Heart right ventricle (tissue), 16 donors: ENCODE measurements around the gene IFFO2. TPM values are rescaled to one million over a fixed set of nuclear protein-coding genes. Genes with fewer than 3 reads are reported as not detected.

ENCODE experiments used
- ATAC-seq, 8 donors: fragments of 200-7000 bp; cut with Tn5 transposase; one replicate each; pipeline ENCODE4 v1.9.1; 2020; ENCODE audit warnings: mild to moderate bottlenecking in 8 of 8, moderate library complexity in 8 of 8, moderate number of reproducible peaks in 1 of 8
- DNase-seq, 2 donors: peaks; one replicate each; pipeline ENCODE4 v3.0.0-alpha.2; 2020
- H3K27ac ChIP-seq, 10 donors: fragments of 200-600 bp; sonication (generic) in 2 of 10; one replicate each; pipeline versions ENCODE4 v1.5.0 to v1.8.0; 2020 to 2022; ENCODE audit warnings: mild to moderate bottlenecking in 3 of 10
- H3K27me3 ChIP-seq, 7 donors: fragments of 200-600 bp; one replicate each; pipeline ENCODE4 v1.8.0; 2021 to 2022; ENCODE audit warnings: mild to moderate bottlenecking in 2 of 7
- H3K36me3 ChIP-seq, 9 donors: fragments of 200-600 bp; sonication (generic) in 1 of 9; one replicate each; pipeline versions ENCODE4 v1.5.0 to v1.8.0; 2020 to 2022; ENCODE audit warnings: mild to moderate bottlenecking in 2 of 9
- H3K4me1 ChIP-seq, 9 donors: fragments of 200-600 bp; sonication (generic) in 1 of 9; one replicate each; pipeline versions ENCODE4 v1.5.0 to v1.8.0; 2020 to 2022; ENCODE audit warnings: mild to moderate bottlenecking in 4 of 9
- H3K4me3 ChIP-seq, 10 donors: fragments of 200-600 bp; sonication (generic) in 2 of 10; one replicate each; pipeline versions ENCODE4 v1.5.0 to v1.8.0; 2020 to 2022; ENCODE audit warnings: mild to moderate bottlenecking in 7 of 10, moderate library complexity in 2 of 10
- H3K9me3 ChIP-seq, 11 donors: fragments of 200-600 bp in 10 of 11; sonication (generic) in 2 of 11; one replicate each; pipeline versions ENCODE4 v1.5.0 to v1.8.0; 2013 to 2022; ENCODE audit warnings: mild to moderate bottlenecking in 2 of 11, control low read depth in 1 of 11, moderate library complexity in 1 of 11
- WGBS, 2 donors: extraction: QIAGEN DNeasy Blood & Tissue Kit; methylation state at CpG; one replicate each; pipeline ENCODE4 v1.1.7; 2013; ENCODE audit warnings: inconsistent platforms in 1 of 2; 5-methylcytosine and 5-hydroxymethylcytosine counted together
- intact Hi-C, 10 donors: fragments of 100-400 bp; cut with DNase I; formaldehyde crosslinking; loops; one replicate each; pipeline versions ENCODE4 v1.11.1 to v1.14.2; 2022
- polyA plus RNA-seq, 2 donors: library from polyadenylated mRNA; stranded (reverse); fragments of 200-250 nt; gene quantifications; one replicate each; pipeline ENCODE4 v1.2.3, GENCODE V29; 2013
- total RNA-seq, 10 donors: library from RNA; stranded (reverse); fragmentation: NEBNext Ultra II Directional in 3 of 10; extraction: Animal tissue kit (Norgen Biotek cat#: 25700) in 3 of 10; gene quantifications; one replicate each; pipeline versions ENCODE4 v1.2.1 to v1.2.4, GENCODE V29; 2021 to 2023
- TF ChIP-seq, protein P1 (sequence below), 9 donors: fragments of 200-600 bp; sonication (generic) in 2 of 9; IDR thresholded peaks; one replicate each; pipeline versions ENCODE4 v1.5.0 to v1.8.0; 2021 to 2022; ENCODE audit warnings: antibody characterized with exemption in 9 of 9, mild to moderate bottlenecking in 5 of 9, moderate library complexity in 1 of 9
- donor health status: Arrhythmogenic right ventricular cardiomyopathy.
- donor health status: ischemic (EF 13 %, LVEDD 7.1; RV severe dilation, severe dysfunction).
- donor health status: healthy with polysubstance abuse.
- donor health status: DM: no; HTN: yes; CAD: no.
- donor health status: DM: no; HTN: no; CAD: no.
- donor health status: ischemic (EF 25% LVEDD 6.9; RV normal size, moderate dysfunction).
- donor health status: ischemic (EF 25% LVEDD 5.7; RV mildly dilated, moderate dysfunction).
- donor health status: healthy.
- donor health status: DM: yes; HTN: yes; CAD: no.
- donor health status: Ischemic cardiomyopathy.
- donor health status: ischemic (EF 35%, LVEDD 5.7; RV mildly dilated, moderate dysfunction).
- donor health status: nonischemic (EF 11% LVEDD 7.7; RV severe dilation, severe dysfunction).
- donor health status: DM: yes; HTN: yes; CAD: no.
- donor health status: PGD.
- donor health status: ischemic (EF 29% LVEDD 5.4; RV normal size, mild dysfunction).
- donor health status: nonischemic (EF 23%, LVEDD 6.1; RV moderate dilation, normal function).

The IFFO2 gene
- total and polyA plus RNA-seq, 12 donors, result 2.2 to 8.2 (median 4.6) TPM

DNA sequence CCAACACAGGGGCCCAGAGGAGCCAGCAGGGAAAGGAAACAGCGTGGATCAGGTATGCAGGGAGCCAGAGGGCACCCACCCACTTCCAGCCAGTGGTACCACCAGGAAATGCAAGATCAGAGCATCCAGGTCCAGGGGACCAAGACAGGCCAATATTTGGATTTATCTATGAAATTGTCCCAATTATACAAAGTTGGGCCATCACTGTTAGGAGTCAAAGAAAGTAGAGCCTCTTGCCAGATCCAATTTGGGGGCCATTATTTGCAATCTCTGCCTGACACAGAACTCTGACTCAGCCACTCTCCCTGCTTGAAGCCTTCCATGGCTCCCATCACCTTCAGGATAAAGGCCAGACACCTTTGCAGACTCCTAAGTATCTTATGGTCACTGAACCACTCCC lies 75.9 kb downstream of the IFFO2 start:
- WGBS, 2 donors, result 95 to 100% methylated on average over 1 of the region's 1 CpG
- no peak for ATAC-seq
- Histone ChIP-seq H3K27me3 (no peaks in the 10 kb centered on the region), H3K4me3 (no peak overlapping the region), H3K27ac (no peak overlapping the region), H3K9me3 (no peaks in the 10 kb centered on the region), H3K4me1 (peaks cover 0 to 11% (median 0%) of the 10 kb centered on the region in 9 donors), H3K36me3 (peaks cover 0 to 28% (median 6%) of the 10 kb centered on the region in 9 donors)
- intact Hi-C loops, result loop anchor here in 1 of 10 donors (10.0 kb wide), 1 partner anchor 204 kb away; no protein-coding TSS in a partner anchor
- no peak for DNase-seq
- TF ChIP-seq, protein P1, sequence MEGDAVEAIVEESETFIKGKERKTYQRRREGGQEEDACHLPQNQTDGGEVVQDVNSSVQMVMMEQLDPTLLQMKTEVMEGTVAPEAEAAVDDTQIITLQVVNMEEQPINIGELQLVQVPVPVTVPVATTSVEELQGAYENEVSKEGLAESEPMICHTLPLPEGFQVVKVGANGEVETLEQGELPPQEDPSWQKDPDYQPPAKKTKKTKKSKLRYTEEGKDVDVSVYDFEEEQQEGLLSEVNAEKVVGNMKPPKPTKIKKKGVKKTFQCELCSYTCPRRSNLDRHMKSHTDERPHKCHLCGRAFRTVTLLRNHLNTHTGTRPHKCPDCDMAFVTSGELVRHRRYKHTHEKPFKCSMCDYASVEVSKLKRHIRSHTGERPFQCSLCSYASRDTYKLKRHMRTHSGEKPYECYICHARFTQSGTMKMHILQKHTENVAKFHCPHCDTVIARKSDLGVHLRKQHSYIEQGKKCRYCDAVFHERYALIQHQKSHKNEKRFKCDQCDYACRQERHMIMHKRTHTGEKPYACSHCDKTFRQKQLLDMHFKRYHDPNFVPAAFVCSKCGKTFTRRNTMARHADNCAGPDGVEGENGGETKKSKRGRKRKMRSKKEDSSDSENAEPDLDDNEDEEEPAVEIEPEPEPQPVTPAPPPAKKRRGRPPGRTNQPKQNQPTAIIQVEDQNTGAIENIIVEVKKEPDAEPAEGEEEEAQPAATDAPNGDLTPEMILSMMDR (IDR thresholded peaks at IDR 0.05), result no peak

- intact Hi-C loops, result loop anchor here in 3 of 10 donors (5.0 to 10.0 kb wide), 2 partner anchors 205 to 283 kb away; no protein-coding TSS in a partner anchor
- H3K27ac ChIP-seq, result no peak overlapping the region
- WGBS, 2 donors, result 82 to 88% methylated on average over 21 of the region's 21 CpGs
- H3K36me3 ChIP-seq, result peaks cover 0 to 28% (median 6%) of the 10 kb centered on the region in 9 donors
- H3K27me3 ChIP-seq, result no peaks in the 10 kb centered on the region
- H3K4me1 ChIP-seq, result peaks cover 0 to 15% (median 6%) of the 10 kb centered on the region in 9 donors
- H3K9me3 ChIP-seq, result no peaks in the 10 kb centered on the region
- TF ChIP-seq, protein P1 (IDR thresholded peaks at IDR 0.05), result no peak
- DNase-seq (no peak), ATAC-seq (no peak)
- H3K4me3 ChIP-seq, result no peak overlapping the region
Measured at GRCh38 chr1:18879791-18880309, 76.6 kb downstream of the IFFO2 start.

DNA sequence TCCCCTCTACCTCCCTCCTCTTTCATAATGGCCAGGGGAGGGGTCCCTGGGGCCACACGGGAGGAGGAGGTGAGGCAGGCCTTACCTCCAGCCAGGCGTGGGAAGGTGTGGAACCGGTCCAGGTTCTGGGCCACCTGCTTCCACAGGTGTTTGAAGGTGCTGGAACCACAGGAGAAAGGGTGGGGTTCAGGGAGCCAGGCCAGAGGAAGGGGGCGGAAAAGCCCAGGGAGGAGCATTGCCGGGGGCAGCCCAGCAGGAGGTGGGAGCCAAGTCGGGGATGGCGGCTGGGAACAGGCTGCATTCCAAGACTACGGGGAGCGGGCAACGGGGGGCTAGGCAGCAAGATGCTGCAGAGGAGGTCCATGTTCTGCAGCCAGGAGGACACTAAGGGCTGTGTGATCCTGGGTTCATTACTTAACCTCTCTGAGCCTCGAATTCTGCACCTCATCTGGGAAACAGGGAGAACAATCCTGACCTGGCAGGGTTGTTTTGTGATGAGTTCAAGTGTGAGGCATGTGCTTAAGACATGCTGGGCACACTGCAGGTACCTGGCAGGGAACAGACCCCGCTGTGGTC lies 77.2 kb downstream of the IFFO2 start:
- no peak for DNase-seq
- Histone ChIP-seq H3K27ac (no peak overlapping the region), H3K36me3 (peaks cover 0 to 28% (median 6%) of the 10 kb centered on the region in 9 donors), H3K9me3 (no peaks in the 10 kb centered on the region), H3K27me3 (no peaks in the 10 kb centered on the region), H3K4me1 (peaks cover 0 to 17% (median 6%) of the 10 kb centered on the region in 9 donors), H3K4me3 (no peak overlapping the region)
- intact Hi-C loops, result loop anchor here in 2 of 10 donors (5.0 kb wide), 1 partner anchor 282 kb away; no protein-coding TSS in a partner anchor
- TF ChIP-seq, protein P1 (IDR thresholded peaks at IDR 0.05), result no peak
- whole genome bisulfite sequencing, 2 donors, result 88 to 90% methylated on average over 12 of the region's 12 CpGs
- ATAC-seq, result no peak

- 86 to 90% methylated on average over 12 of the region's 12 CpGs for WGBS, 2 donors
- Histone ChIP-seq H3K36me3 (peaks cover 0 to 28% (median 6%) of the 10 kb centered on the region in 9 donors), H3K4me3 (no peak overlapping the region), H3K4me1 (peaks cover 0 to 11% (median 6%) of the 10 kb centered on the region in 9 donors), H3K9me3 (no peaks in the 10 kb centered on the region), H3K27me3 (no peaks in the 10 kb centered on the region), H3K27ac (no peak overlapping the region)
- ATAC-seq, result no peak
- intact Hi-C loops, result loop anchor here in 2 of 10 donors (5.0 kb wide), 1 partner anchor 281 kb away; no protein-coding TSS in a partner anchor
- TF ChIP-seq, protein P1 (IDR thresholded peaks at IDR 0.05), result no peak
- no peak for DNase-seq
Measured at GRCh38 chr1:18878538-18879214, 77.8 kb downstream of the IFFO2 start.
